ENCODE data around the gene OR7G2. TPM values are rescaled to one million over a fixed set of nuclear protein-coding genes. Genes with fewer than 3 reads are reported as not detected.

OR7G2 gene
- total RNA-seq, 1 experiment from 2014 or later: not detected

- Histone ChIP-seq H3K9me2 (replicated peaks; ENCODE audit: low read length) (no peaks in the 10 kb centered on the region), H3K9me3 (ENCODE audit: low read length) (0 out of 2 replicates have a peak, but pooled peaks cover 3% of the 10 kb centered on the region), H3K27ac (ENCODE audit: low read length) (no peak within 1 kb of the TSS), H3K4me2 (ENCODE audit: low read length) (no peak within 1 kb of the TSS), H4K20me1 (ENCODE audit: low read length) (no peaks in the 10 kb centered on the region), H3K36me3 (ENCODE audit: low read depth, low read length) (no peaks in the 10 kb centered on the region), H3K4me3 (ENCODE audit: low read length) (no peak within 1 kb of the TSS), H3K4me1 (ENCODE audit: insufficient read depth, low read length) (no peaks in the 10 kb centered on the region), H3K9ac (ENCODE audit: low read length) (no peak within 1 kb of the TSS), H2AFZ (ENCODE audit: low read length) (no peak within 1 kb of the TSS), H3K79me2 (ENCODE audit: low read length) (no peaks in the 10 kb centered on the region), H3F3A (ENCODE audit: low read length, unreplicated experiment) (no peaks in the 10 kb centered on the region), H3K27me3 (ENCODE audit: low read length) (peaks cover 28% of the 10 kb centered on the region)
- no peak for ATAC-seq
- POLR2A ChIA-PET (ENCODE audit: unreplicated experiment): no interaction called here
- no peak for TF ChIP-seq EZH2 (IDR thresholded peaks at IDR 0.05; ENCODE audit: low read length, unreplicated experiment)
- no peak for TF ChIP-seq EZH2phosphoT487 (IDR thresholded peaks at IDR 0.05; ENCODE audit: borderline replicate concordance, low read length)
- TF ChIP-seq, protein P1, sequence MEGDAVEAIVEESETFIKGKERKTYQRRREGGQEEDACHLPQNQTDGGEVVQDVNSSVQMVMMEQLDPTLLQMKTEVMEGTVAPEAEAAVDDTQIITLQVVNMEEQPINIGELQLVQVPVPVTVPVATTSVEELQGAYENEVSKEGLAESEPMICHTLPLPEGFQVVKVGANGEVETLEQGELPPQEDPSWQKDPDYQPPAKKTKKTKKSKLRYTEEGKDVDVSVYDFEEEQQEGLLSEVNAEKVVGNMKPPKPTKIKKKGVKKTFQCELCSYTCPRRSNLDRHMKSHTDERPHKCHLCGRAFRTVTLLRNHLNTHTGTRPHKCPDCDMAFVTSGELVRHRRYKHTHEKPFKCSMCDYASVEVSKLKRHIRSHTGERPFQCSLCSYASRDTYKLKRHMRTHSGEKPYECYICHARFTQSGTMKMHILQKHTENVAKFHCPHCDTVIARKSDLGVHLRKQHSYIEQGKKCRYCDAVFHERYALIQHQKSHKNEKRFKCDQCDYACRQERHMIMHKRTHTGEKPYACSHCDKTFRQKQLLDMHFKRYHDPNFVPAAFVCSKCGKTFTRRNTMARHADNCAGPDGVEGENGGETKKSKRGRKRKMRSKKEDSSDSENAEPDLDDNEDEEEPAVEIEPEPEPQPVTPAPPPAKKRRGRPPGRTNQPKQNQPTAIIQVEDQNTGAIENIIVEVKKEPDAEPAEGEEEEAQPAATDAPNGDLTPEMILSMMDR (conservative IDR thresholded peaks at IDR 0.05; ENCODE audit: low read depth, low read length): no peak
- DNase-seq: no peak
- no TSS peak for BruUV-seq (replicated peaks)
- intact Hi-C loops (cut with micrococcal nuclease): no loop called here
- CTCF ChIA-PET: no interaction called here
Observed at GRCh38 chr19:9115307-9115813, 8.1 kb upstream of the OR7G2 start, which contains the start of gene OR7G1. OR7G1 (minus strand) TSS chr19:9115763; CDS start chr19:9115763, 0 bp downstream.

DNA sequence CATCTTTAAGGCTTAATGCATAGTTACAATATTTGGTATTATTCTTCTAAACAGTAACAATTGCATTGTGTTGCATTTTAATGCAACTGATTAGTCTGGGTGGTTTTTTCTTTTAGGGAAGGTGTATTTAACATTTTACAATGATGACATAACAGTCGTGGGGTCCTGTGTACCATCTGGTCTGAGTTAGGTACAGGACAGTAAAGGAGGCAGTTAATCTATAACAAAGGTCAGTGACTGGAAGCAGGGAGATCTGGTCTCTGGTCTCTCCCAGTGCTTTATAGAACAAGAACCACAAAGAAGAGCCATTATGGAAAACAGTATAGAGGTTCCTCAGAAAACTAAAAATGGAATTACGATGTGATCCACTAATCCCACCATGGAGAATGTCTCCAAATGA lies 2.7 kb upstream of the OR7G2 start:
- Histone ChIP-seq H3K79me2 (ENCODE audit: low read length) (no peaks in the 10 kb centered on the region), H3K9me2 (replicated peaks; ENCODE audit: low read length) (no peaks in the 10 kb centered on the region), H4K20me1 (ENCODE audit: low read length) (no peaks in the 10 kb centered on the region), H3K27me3 (ENCODE audit: low read length) (peaks cover 36% of the 10 kb centered on the region), H3K4me2 (ENCODE audit: low read length) (no peak overlapping the region), H3F3A (ENCODE audit: low read length, unreplicated experiment) (no peaks in the 10 kb centered on the region), H2AFZ (ENCODE audit: low read length) (no peak overlapping the region), H3K9ac (ENCODE audit: low read length) (no peak overlapping the region), H3K4me3 (ENCODE audit: low read length) (no peak overlapping the region), H3K27ac (ENCODE audit: low read length) (no peak overlapping the region), H3K36me3 (ENCODE audit: low read depth, low read length) (no peaks in the 10 kb centered on the region), H3K4me1 (ENCODE audit: insufficient read depth, low read length) (no peaks in the 10 kb centered on the region; the same call in 1 of the 2 replicates), H3K9me3 (ENCODE audit: low read length) (0 out of 2 replicates have a peak, but pooled peaks cover 2% of the 10 kb centered on the region)
- CTCF ChIA-PET: no interaction called here
- ATAC-seq (no peak), DNase-seq (no peak)
- POLR2A ChIA-PET (ENCODE audit: unreplicated experiment): no interaction called here
- intact Hi-C loops (cut with micrococcal nuclease): loop anchor here (2.0 kb wide), 1 partner anchor 17 kb away; the partner anchor contains the start of gene OR7G3
- no TSS peak for BruUV-seq (replicated peaks)
- TF ChIP-seq, protein P1 (conservative IDR thresholded peaks at IDR 0.05; ENCODE audit: low read depth, low read length): no peak
- no peak for TF ChIP-seq EZH2 (IDR thresholded peaks at IDR 0.05; ENCODE audit: low read length, unreplicated experiment)
- no peak for TF ChIP-seq EZH2phosphoT487 (IDR thresholded peaks at IDR 0.05; ENCODE audit: borderline replicate concordance, low read length)

DNA sequence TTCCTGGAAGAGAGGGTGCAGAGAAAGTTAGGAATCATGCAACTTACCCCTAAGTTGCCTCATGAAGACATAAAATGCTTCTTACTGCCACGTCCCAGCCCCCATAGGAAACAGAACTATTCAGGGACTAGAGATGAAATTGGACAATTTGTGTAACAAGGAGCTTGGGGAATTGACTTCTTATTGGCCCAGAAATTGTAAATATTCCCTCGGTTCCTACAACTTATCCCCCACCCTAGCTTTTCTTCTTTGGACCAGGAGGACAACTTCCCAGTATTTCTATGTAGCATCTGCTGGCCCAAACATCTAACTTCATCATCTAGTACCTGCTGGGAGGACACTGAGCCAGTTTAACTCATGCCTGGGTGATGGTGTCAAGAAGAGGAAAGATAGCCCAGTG lies 20.5 kb downstream of the OR7G2 start, which contains the start of gene OR1M1:
OR1M1 (plus strand) TSS at position 301 of the 400 bp plus-strand sequence. CDS start 6,184 bp downstream, outside the sequence.
- H2AFZ ChIP-seq (ENCODE audit: low read length): no peak within 1 kb of the TSS
- H3K9me3 ChIP-seq (ENCODE audit: low read length): no peaks in the 10 kb centered on the region
- peaks cover 53% of the 10 kb centered on the region for H3K27me3 ChIP-seq (ENCODE audit: low read length)
- intact Hi-C loops (cut with micrococcal nuclease): no loop called here
- no peak within 1 kb of the TSS for H3K27ac ChIP-seq (ENCODE audit: low read length)
- DNase-seq (no peak), ATAC-seq (no peak)
- no peaks in the 10 kb centered on the region for H4K20me1 ChIP-seq (ENCODE audit: low read length)
- ChIA-PET CTCF (no interaction called here), POLR2A (ENCODE audit: unreplicated experiment) (no interaction called here)
- no peak within 1 kb of the TSS for H3K4me2 ChIP-seq (ENCODE audit: low read length)
- H3K36me3 ChIP-seq (ENCODE audit: low read depth, low read length): no peaks in the 10 kb centered on the region
- no peaks in the 10 kb centered on the region for H3K4me1 ChIP-seq (ENCODE audit: insufficient read depth, low read length)
- TF ChIP-seq, protein P1 (conservative IDR thresholded peaks at IDR 0.05; ENCODE audit: low read depth, low read length): no peak
- no peak for TF ChIP-seq EZH2phosphoT487 (IDR thresholded peaks at IDR 0.05; ENCODE audit: borderline replicate concordance, low read length)
- H3K79me2 ChIP-seq (ENCODE audit: low read length): no peaks in the 10 kb centered on the region
- no peaks in the 10 kb centered on the region for H3F3A ChIP-seq (ENCODE audit: low read length, unreplicated experiment)
- H3K4me3 ChIP-seq (ENCODE audit: low read length): no peak within 1 kb of the TSS
- no peaks in the 10 kb centered on the region for H3K9me2 ChIP-seq (replicated peaks; ENCODE audit: low read length)
- no TSS peak for BruUV-seq (replicated peaks)
- H3K9ac ChIP-seq (ENCODE audit: low read length): no peak within 1 kb of the TSS
